Measurements from ENCODE around the gene CT47C1. TPM values are rescaled to one million over a fixed set of nuclear protein-coding genes. Genes with fewer than 3 reads are reported as not detected.

Gene CT47C1
- not detected for total RNA-seq

GRCh38 chrX:119072744-119073143 is at the start of gene CT47C1:
Gene CT47C1 (plus strand): TSS chrX:119072993. CDS start chrX:119073226, 233 bp downstream.

Other genes starting within 250 kb of the CT47C1 start
- 1.2 TPM for gene ZCCHC12, start 249.2 kb upstream of the CT47C1 start, total RNA-seq
- gene LONRF3, start 98.4 kb upstream of the CT47C1 start, total RNA-seq = 3.2 TPM
- 4.1 TPM for gene KIAA1210, start 54.8 kb downstream of the CT47C1 start, total RNA-seq
- 208 TPM for gene PGRMC1, start 163.3 kb downstream of the CT47C1 start, total RNA-seq